Smooth muscle cell (in vitro differentiated cells): ENCODE measurements around the gene RGS9. TPM values are rescaled to one million over a fixed set of nuclear protein-coding genes. Genes with fewer than 3 reads are reported as not detected.

Experiments used
- DNase-seq: peaks from one replicate; lab custom pipeline; 2025; ENCODE audit not compliant: unreplicated experiment; lab: John Stamatoyannopoulos, UW
- H2AFZ ChIP-seq: fragments of 200-600 bp; sonication (generic); 2 replicates; pipeline ENCODE4 v1.6.0; 2016; ENCODE audit warnings: antibody characterized with exemption, low read depth, mild to moderate bottlenecking
- H3F3A ChIP-seq: fragments of 200-600 bp; sonication (generic); 2 replicates; pipeline ENCODE4 v1.6.0; 2017; ENCODE audit warnings: antibody characterized with exemption, low read depth
- H3K27ac ChIP-seq: fragments of 200-600 bp; sonication (generic); 2 replicates; pipeline ENCODE4 v1.5.1; 2016; ENCODE audit warnings: low read depth, mild to moderate bottlenecking
- H3K27me3 ChIP-seq: fragments of 200-600 bp; sonication (generic); 2 replicates; pipeline ENCODE4 v1.6.1; 2016; ENCODE audit warnings: low read depth, mild to moderate bottlenecking
- H3K36me3 ChIP-seq: fragments of 200-600 bp; sonication (generic); 2 replicates; pipeline ENCODE4 v1.5.1; 2016; ENCODE audit warnings: low read depth
- H3K4me1 ChIP-seq: fragments of 200-600 bp; sonication (generic); 2 replicates; pipeline ENCODE4 v1.5.1; 2016; ENCODE audit warnings: low read depth
- H3K4me2 ChIP-seq: fragments of 200-600 bp; sonication (generic); 2 replicates; pipeline ENCODE4 v1.6.0; 2016; ENCODE audit warnings: mild to moderate bottlenecking
- H3K4me3 ChIP-seq: fragments of 200-600 bp; sonication (generic); 2 replicates; pipeline ENCODE4 v1.5.1; 2016; ENCODE audit warnings: mild to moderate bottlenecking
- H3K79me2 ChIP-seq: fragments of 200-600 bp; sonication (generic); 2 replicates; pipeline ENCODE4 v1.6.0; 2016; ENCODE audit warnings: low read depth, mild to moderate bottlenecking
- H3K9ac ChIP-seq: fragments of 200-600 bp; sonication (generic); 2 replicates; pipeline ENCODE4 v1.6.0; 2016; ENCODE audit warnings: low read depth
- H3K9me3 ChIP-seq: fragments of 200-600 bp; sonication (generic); replicated peaks from 2 replicates; pipeline ENCODE4 v1.5.1; 2016; ENCODE audit warnings: low read depth
- H4K20me1 ChIP-seq: fragments of 200-600 bp; sonication (generic); 2 replicates; pipeline ENCODE4 v1.6.0; 2016; ENCODE audit warnings: low read depth
- WGBS: methylation state at CpG from one replicate; pipeline ENCODE4 v1.1.7; 2016; ENCODE audit warnings: low lambda C conversion rate; 5-methylcytosine and 5-hydroxymethylcytosine counted together
- polyA plus RNA-seq: library from polyadenylated mRNA; unstranded; fragments of >200 nt; fragmentation: Nextera tagmentation; extraction: Ambion mirVana; gene quantifications from 2 replicates; pipeline ENCODE4 v1.2.1, GENCODE V29; 2016
- total RNA-seq: library from RNA; depleted of rRNA; stranded (reverse); fragments of >200 nt; gene quantifications from 2 replicates; pipeline ENCODE4 v1.2.3, GENCODE V29; 2014
- TF ChIP-seq, protein P1 (sequence below): fragments of 200-600 bp; sonication (generic); IDR thresholded peaks from 2 replicates; pipeline ENCODE4 v1.5.1; 2017; ENCODE audit warnings: borderline replicate concordance, mild to moderate bottlenecking, antibody characterized with exemption; ENCODE audit not compliant: insufficient read depth, poor library complexity, severe bottlenecking

Gene RGS9
- total and polyA plus RNA-seq, 2 experiments from 2014 or later, result 16.3 to 18.8 TPM

DNA sequence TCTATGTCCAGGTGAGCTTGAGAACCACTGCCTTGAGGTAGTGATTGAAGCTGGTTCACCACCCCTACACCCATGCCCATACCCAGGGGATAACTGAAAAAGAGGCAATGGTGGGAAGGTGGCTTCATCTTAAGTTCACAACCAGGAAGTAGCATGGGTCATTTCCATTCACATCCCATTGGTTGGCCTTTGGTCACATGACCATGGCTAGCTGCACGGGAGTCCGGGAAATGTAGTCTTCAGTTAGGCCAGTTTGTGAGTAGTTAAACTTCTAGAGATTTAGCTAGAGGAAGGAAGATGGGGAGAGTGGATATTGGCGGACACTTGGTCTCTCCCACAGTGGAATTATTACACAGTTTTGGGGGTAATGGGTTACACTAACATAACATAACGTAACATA, 92.9 kb downstream of the RGS9 start:
- Histone ChIP-seq H3K4me3 (no peak overlapping the region), H3K27me3 (no peaks in the 10 kb centered on the region), H3K79me2 (no peaks in the 10 kb centered on the region), H3K36me3 (no peaks in the 10 kb centered on the region), H3F3A (peaks cover 6% of the 10 kb centered on the region), H3K27ac (no peak overlapping the region), H3K9ac (no peak overlapping the region), H2AFZ (no peak overlapping the region), H3K4me1 (no peaks in the 10 kb centered on the region), H3K9me3 (no peaks in the 10 kb centered on the region), H4K20me1 (no peaks in the 10 kb centered on the region), H3K4me2 (no peak overlapping the region)
- DNase-seq, result no peak
- 96% methylated on average over 4 of the region's 4 CpGs for WGBS
- TF ChIP-seq, protein P1, sequence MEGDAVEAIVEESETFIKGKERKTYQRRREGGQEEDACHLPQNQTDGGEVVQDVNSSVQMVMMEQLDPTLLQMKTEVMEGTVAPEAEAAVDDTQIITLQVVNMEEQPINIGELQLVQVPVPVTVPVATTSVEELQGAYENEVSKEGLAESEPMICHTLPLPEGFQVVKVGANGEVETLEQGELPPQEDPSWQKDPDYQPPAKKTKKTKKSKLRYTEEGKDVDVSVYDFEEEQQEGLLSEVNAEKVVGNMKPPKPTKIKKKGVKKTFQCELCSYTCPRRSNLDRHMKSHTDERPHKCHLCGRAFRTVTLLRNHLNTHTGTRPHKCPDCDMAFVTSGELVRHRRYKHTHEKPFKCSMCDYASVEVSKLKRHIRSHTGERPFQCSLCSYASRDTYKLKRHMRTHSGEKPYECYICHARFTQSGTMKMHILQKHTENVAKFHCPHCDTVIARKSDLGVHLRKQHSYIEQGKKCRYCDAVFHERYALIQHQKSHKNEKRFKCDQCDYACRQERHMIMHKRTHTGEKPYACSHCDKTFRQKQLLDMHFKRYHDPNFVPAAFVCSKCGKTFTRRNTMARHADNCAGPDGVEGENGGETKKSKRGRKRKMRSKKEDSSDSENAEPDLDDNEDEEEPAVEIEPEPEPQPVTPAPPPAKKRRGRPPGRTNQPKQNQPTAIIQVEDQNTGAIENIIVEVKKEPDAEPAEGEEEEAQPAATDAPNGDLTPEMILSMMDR, result no peak

DNA sequence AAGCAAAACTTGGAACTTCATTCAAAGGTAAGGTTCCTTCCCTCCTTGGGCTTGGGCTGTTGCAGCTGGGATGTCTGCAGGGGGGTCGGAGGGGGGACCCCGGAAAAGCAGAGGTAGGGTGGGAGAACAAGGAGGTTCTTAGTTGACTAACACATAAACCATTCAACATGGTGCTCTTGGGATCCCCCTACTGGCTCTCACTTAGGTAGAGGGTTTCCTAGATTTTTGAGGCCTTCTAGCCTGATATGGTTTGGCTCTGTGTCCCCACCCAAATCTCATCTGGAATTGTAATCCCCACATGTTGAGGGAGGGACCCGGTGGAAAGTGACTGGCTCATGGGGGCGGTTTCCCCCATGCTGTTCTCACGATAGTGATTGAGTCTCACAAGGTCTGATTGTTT, 93.9 kb downstream of the RGS9 start:
- no peak for DNase-seq
- no peak overlapping the region for H3K4me2 ChIP-seq
- H3K4me3 ChIP-seq, result no peak overlapping the region
- no peaks in the 10 kb centered on the region for H4K20me1 ChIP-seq
- no peaks in the 10 kb centered on the region for H3K79me2 ChIP-seq
- peaks cover 6% of the 10 kb centered on the region for H3F3A ChIP-seq
- H2AFZ ChIP-seq, result no peak overlapping the region
- H3K4me1 ChIP-seq, result no peaks in the 10 kb centered on the region
- no peak overlapping the region for H3K27ac ChIP-seq
- no peaks in the 10 kb centered on the region for H3K27me3 ChIP-seq
- TF ChIP-seq, protein P1, result no peak
- H3K36me3 ChIP-seq, result no peaks in the 10 kb centered on the region
- no peaks in the 10 kb centered on the region for H3K9me3 ChIP-seq
- H3K9ac ChIP-seq, result no peak overlapping the region
- 85% methylated on average over 5 of the region's 5 CpGs for WGBS

DNA sequence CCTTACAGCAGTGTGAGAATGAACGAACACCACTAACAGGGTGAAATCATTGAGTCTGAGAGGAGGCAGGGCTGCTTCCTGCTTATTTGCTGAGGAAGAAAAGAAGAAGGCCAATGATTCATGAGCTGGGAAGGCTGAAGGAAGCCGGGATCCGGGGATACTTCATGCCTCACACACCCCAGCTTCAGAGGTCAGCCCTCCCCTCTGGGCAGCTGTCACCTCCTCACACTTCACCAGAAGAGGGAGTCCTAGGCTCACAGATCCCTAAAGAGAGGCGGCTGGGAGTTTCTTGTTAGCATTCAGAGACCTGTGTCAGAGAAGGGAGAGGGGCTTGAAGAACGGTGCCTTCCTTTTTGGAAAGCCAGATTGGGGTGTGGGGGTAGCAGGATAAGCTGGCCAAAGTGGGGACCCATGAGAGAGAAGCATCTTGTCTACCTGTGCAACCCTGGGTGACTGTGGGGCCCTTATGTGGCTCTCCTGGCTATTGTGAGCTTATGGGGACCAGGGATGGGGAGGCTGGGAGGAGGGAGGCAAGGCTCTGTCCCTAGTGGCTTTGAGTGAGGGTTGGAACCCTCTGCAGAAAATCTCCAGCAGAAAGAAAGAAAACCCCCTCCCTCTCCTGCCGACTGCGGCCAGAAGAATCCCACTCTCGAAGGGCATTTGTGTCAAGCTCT, 94.6 kb downstream of the RGS9 start:
- no peak overlapping the region for H3K27ac ChIP-seq
- DNase-seq, result no peak
- H3F3A ChIP-seq, result peaks cover 6% of the 10 kb centered on the region
- TF ChIP-seq, protein P1, result peak; percentile 75
- H2AFZ ChIP-seq, result no peak overlapping the region
- no peaks in the 10 kb centered on the region for H3K4me1 ChIP-seq
- no peaks in the 10 kb centered on the region for H3K9me3 ChIP-seq
- H3K27me3 ChIP-seq, result no peaks in the 10 kb centered on the region
- no peaks in the 10 kb centered on the region for H3K79me2 ChIP-seq
- no peak overlapping the region for H3K9ac ChIP-seq
- H3K4me3 ChIP-seq, result no peak overlapping the region
- H3K36me3 ChIP-seq, result no peaks in the 10 kb centered on the region
- H4K20me1 ChIP-seq, result no peaks in the 10 kb centered on the region
- H3K4me2 ChIP-seq, result no peak overlapping the region
- 44% methylated on average over 8 of the region's 8 CpGs for WGBS

DNA sequence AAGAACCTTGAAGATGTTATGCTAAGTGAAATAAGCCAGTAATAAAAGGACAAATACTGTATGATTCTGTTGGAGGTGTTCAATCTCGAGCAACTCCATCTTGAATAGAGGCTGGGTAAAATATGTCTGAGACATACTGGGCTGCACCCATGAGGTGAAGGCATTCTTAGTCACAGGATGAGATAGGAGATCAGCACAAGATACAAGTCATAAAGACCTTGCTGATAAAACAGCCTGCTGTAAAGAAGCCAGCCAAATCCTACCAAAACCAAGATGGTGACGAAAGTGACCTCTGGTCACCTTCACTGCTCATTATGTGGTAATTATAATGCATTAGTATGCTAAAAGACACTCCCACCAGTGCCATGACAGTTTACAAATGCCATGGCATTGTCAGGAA, 98.1 kb downstream of the RGS9 start:
- DNase-seq, result no peak
- H3K36me3 ChIP-seq, result no peaks in the 10 kb centered on the region

More for the DNA sequence above, 98.1 kb downstream of the RGS9 start:
- no peak overlapping the region for H3K9ac ChIP-seq
- H3K4me3 ChIP-seq, result no peak overlapping the region
- H3K27me3 ChIP-seq, result no peaks in the 10 kb centered on the region
- H3K9me3 ChIP-seq, result no peaks in the 10 kb centered on the region
- H4K20me1 ChIP-seq, result no peaks in the 10 kb centered on the region
- WGBS, result 85% methylated on average over 2 of the region's 2 CpGs
- H3F3A ChIP-seq, result no peaks in the 10 kb centered on the region
- H3K79me2 ChIP-seq, result no peaks in the 10 kb centered on the region
- H3K27ac ChIP-seq, result no peak overlapping the region
- H2AFZ ChIP-seq, result no peak overlapping the region
- TF ChIP-seq, protein P1, result no peak
- no peaks in the 10 kb centered on the region for H3K4me1 ChIP-seq
- no peak overlapping the region for H3K4me2 ChIP-seq
